AG09309 (cell line): ENCODE measurements around the gene PCED1B.
A peak's percentile ranks its signal among the peaks of the same experiment; 100 is the strongest.

ENCODE experiments used
- DNase-seq: peaks from one replicate; pipeline ENCODE4 v3.0.0-alpha.2; 2010; ENCODE audit warnings: low read depth
- H3K4me3 ChIP-seq: 2 replicates; pipeline ENCODE4 v1.5.1; 2011; ENCODE audit warnings: mild to moderate bottlenecking, low read depth, low read length, moderate library complexity; ENCODE audit not compliant: control insufficient read depth
- TF ChIP-seq, protein P1 (sequence below): IDR thresholded peaks from 2 replicates; pipeline ENCODE4 v1.5.1; 2011; ENCODE audit warnings: mild to moderate bottlenecking, low read depth, low read length, inconsistent platforms; ENCODE audit not compliant: insufficient read depth, control insufficient read depth; ENCODE audit errors: missing control alignments

PCED1B gene

GRCh38 chr12:47080725-47081502 lies 1.5 kb downstream of the PCED1B start:
- H3K4me3 ChIP-seq, result peak overlapping the region; percentile 63
- TF ChIP-seq, protein P1, sequence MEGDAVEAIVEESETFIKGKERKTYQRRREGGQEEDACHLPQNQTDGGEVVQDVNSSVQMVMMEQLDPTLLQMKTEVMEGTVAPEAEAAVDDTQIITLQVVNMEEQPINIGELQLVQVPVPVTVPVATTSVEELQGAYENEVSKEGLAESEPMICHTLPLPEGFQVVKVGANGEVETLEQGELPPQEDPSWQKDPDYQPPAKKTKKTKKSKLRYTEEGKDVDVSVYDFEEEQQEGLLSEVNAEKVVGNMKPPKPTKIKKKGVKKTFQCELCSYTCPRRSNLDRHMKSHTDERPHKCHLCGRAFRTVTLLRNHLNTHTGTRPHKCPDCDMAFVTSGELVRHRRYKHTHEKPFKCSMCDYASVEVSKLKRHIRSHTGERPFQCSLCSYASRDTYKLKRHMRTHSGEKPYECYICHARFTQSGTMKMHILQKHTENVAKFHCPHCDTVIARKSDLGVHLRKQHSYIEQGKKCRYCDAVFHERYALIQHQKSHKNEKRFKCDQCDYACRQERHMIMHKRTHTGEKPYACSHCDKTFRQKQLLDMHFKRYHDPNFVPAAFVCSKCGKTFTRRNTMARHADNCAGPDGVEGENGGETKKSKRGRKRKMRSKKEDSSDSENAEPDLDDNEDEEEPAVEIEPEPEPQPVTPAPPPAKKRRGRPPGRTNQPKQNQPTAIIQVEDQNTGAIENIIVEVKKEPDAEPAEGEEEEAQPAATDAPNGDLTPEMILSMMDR, result no peak
- DNase-seq, result no peak

GRCh38 chr12:47082283-47082682 lies 2.9 kb downstream of the PCED1B start:
- no peak overlapping the region for H3K4me3 ChIP-seq
- TF ChIP-seq, protein P1, result no peak
- DNase-seq, result no peak

GRCh38 chr12:47082796-47083621 lies 3.6 kb downstream of the PCED1B start:
- TF ChIP-seq, protein P1, result no peak
- no peak overlapping the region for H3K4me3 ChIP-seq
- peak; percentile 95 for DNase-seq

DNA sequence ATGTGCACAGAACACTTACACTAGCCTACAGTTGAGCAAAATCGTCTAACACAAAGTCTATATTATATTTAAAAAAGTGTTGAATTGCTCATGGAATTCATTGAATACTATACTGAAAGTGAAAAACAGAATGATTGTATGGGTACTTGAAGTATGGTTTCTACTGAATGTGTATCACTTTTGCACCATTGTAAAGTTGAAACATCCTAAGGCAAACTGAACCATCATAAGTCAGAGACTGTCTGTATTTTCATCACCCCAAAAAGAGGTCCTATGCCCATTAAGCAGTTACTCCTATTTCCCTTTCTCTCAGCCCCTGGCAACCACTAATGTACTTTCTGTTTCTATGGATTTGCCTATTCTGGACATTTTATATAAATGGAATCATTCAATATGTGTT lies 4.8 kb downstream of the PCED1B start:
- TF ChIP-seq, protein P1, result no peak
- no peak overlapping the region for H3K4me3 ChIP-seq
- DNase-seq, result no peak

DNA sequence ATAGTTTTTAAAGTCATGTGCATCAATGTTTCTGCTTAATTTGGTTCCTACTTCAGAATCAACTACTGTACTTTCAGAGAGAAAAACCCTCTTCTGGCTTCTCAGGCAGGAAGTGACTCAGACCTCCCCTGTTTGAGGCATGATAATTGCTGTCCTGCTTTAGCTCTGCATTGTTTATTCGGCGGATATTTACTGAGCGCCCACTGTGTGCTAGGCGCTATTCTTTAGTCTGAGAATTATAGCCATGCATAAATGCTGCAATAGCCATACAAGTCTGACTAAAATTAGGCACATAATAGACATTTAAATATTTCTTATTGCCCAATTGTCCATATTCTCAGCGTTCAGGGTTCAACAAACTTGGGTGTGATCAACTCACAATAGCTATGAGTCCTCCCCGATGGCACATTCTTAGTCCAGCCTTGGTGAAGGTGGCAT lies 6.4 kb downstream of the PCED1B start:
- no peak for DNase-seq
- TF ChIP-seq, protein P1, result no peak
- H3K4me3 ChIP-seq, result no peak overlapping the region

DNA sequence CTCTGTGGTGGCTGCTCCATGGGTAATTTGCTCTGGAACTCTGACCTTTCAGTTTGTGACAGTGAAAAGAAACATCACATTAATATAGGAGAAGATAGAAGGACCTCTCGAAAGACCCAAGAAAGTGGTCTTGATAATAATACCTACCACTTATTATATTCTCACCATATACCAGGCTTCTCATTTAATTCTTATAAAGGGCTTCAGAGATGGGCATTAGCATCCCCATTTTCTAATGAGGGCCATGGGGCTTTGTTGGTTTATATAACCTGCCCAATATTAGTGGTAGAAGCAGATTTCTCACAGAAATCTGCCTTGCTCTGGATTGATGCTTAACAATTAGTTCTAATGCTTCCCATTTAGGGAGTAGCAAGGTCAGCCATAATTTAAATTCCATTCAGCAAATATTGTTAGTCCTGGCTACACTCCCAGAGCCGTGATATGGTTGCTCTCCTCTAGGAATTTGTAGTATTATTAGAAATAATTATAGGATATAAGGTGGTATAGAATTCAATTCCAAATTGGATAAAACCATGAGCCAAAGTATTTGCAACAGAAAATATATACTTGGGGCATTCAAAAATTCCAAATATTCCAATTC lies 7.8 kb downstream of the PCED1B start:
- no peak for DNase-seq
- TF ChIP-seq, protein P1, result no peak
- H3K4me3 ChIP-seq, result no peak overlapping the region
